Smooth muscle cell (in vitro differentiated cells): Measurements from ENCODE around the gene SRXN1. TPM values are rescaled to one million over a fixed set of nuclear protein-coding genes. Genes with fewer than 3 reads are reported as not detected.

ENCODE experiments used
- DNase-seq: peaks from one replicate; lab custom pipeline; 2025; ENCODE audit not compliant: unreplicated experiment; lab: John Stamatoyannopoulos, UW
- H2AFZ ChIP-seq: fragments of 200-600 bp; sonication (generic); 2 replicates; pipeline ENCODE4 v1.6.0; 2016; ENCODE audit warnings: antibody characterized with exemption, low read depth, mild to moderate bottlenecking
- H3F3A ChIP-seq: fragments of 200-600 bp; sonication (generic); 2 replicates; pipeline ENCODE4 v1.6.0; 2017; ENCODE audit warnings: antibody characterized with exemption, low read depth
- H3K27ac ChIP-seq: fragments of 200-600 bp; sonication (generic); 2 replicates; pipeline ENCODE4 v1.5.1; 2016; ENCODE audit warnings: low read depth, mild to moderate bottlenecking
- H3K27me3 ChIP-seq: fragments of 200-600 bp; sonication (generic); 2 replicates; pipeline ENCODE4 v1.6.1; 2016; ENCODE audit warnings: low read depth, mild to moderate bottlenecking
- H3K36me3 ChIP-seq: fragments of 200-600 bp; sonication (generic); 2 replicates; pipeline ENCODE4 v1.5.1; 2016; ENCODE audit warnings: low read depth
- H3K4me1 ChIP-seq: fragments of 200-600 bp; sonication (generic); 2 replicates; pipeline ENCODE4 v1.5.1; 2016; ENCODE audit warnings: low read depth
- H3K4me2 ChIP-seq: fragments of 200-600 bp; sonication (generic); 2 replicates; pipeline ENCODE4 v1.6.0; 2016; ENCODE audit warnings: mild to moderate bottlenecking
- H3K4me3 ChIP-seq: fragments of 200-600 bp; sonication (generic); 2 replicates; pipeline ENCODE4 v1.5.1; 2016; ENCODE audit warnings: mild to moderate bottlenecking
- H3K79me2 ChIP-seq: fragments of 200-600 bp; sonication (generic); 2 replicates; pipeline ENCODE4 v1.6.0; 2016; ENCODE audit warnings: low read depth, mild to moderate bottlenecking
- H3K9ac ChIP-seq: fragments of 200-600 bp; sonication (generic); 2 replicates; pipeline ENCODE4 v1.6.0; 2016; ENCODE audit warnings: low read depth
- H3K9me3 ChIP-seq: fragments of 200-600 bp; sonication (generic); replicated peaks from 2 replicates; pipeline ENCODE4 v1.5.1; 2016; ENCODE audit warnings: low read depth
- H4K20me1 ChIP-seq: fragments of 200-600 bp; sonication (generic); 2 replicates; pipeline ENCODE4 v1.6.0; 2016; ENCODE audit warnings: low read depth
- CTCF ChIP-seq: fragments of 200-600 bp; sonication (generic); IDR thresholded peaks from 2 replicates; pipeline ENCODE4 v1.5.1; 2017; ENCODE audit warnings: borderline replicate concordance, mild to moderate bottlenecking, antibody characterized with exemption; ENCODE audit not compliant: insufficient read depth, poor library complexity, severe bottlenecking
- WGBS: methylation state at CpG from one replicate; pipeline ENCODE4 v1.1.7; 2016; ENCODE audit warnings: low lambda C conversion rate; 5-methylcytosine and 5-hydroxymethylcytosine counted together
- polyA plus RNA-seq: library from polyadenylated mRNA; unstranded; fragments of >200 nt; fragmentation: Nextera tagmentation; extraction: Ambion mirVana; gene quantifications from 2 replicates; pipeline ENCODE4 v1.2.1, GENCODE V29; 2016
- total RNA-seq: library from RNA; depleted of rRNA; stranded (reverse); fragments of >200 nt; gene quantifications from 2 replicates; pipeline ENCODE4 v1.2.3, GENCODE V29; 2014

Gene SRXN1
- total and polyA plus RNA-seq, 2 experiments from 2014 or later, result 26.9 to 27.2 TPM

- no peaks in the 10 kb centered on the region for H4K20me1 ChIP-seq
- DNase-seq, result no peak
- H3K36me3 ChIP-seq, result no peaks in the 10 kb centered on the region
- H3K4me3 ChIP-seq, result no peak overlapping the region
- TF ChIP-seq CTCF, result no peak
- H3F3A ChIP-seq, result no peaks in the 10 kb centered on the region
- no peak overlapping the region for H3K9ac ChIP-seq
- H3K79me2 ChIP-seq, result no peaks in the 10 kb centered on the region
- WGBS, result 58% methylated on average over 5 of the region's 5 CpGs
- no peaks in the 10 kb centered on the region for H3K9me3 ChIP-seq
- no peaks in the 10 kb centered on the region for H3K27me3 ChIP-seq
- H3K27ac ChIP-seq, result no peak overlapping the region
- H3K4me1 ChIP-seq, result no peaks in the 10 kb centered on the region
- H2AFZ ChIP-seq, result no peak overlapping the region
- H3K4me2 ChIP-seq, result no peak overlapping the region
Observed at GRCh38 chr20:618980-619379, 34.0 kb downstream of the SRXN1 start.

GRCh38 chr20:617934-618690 lies 34.9 kb downstream of the SRXN1 start:
- Histone ChIP-seq H2AFZ (no peak overlapping the region), H3K79me2 (no peaks in the 10 kb centered on the region), H3K9ac (no peak overlapping the region), H3K4me1 (no peaks in the 10 kb centered on the region), H3K9me3 (no peaks in the 10 kb centered on the region), H3K27ac (no peak overlapping the region), H3K36me3 (no peaks in the 10 kb centered on the region), H3F3A (no peaks in the 10 kb centered on the region), H3K4me3 (no peak overlapping the region), H3K4me2 (no peak overlapping the region), H3K27me3 (peaks cover 4% of the 10 kb centered on the region), H4K20me1 (no peaks in the 10 kb centered on the region)
- 66% methylated on average over 4 of the region's 4 CpGs for WGBS
- no peak for DNase-seq
- TF ChIP-seq CTCF, result no peak

GRCh38 chr20:615514-615913 lies 37.5 kb downstream of the SRXN1 start:
- WGBS, result 74% methylated on average over 4 of the region's 4 CpGs
- Histone ChIP-seq H3K9ac (no peak overlapping the region), H3K27me3 (peaks cover 30% of the 10 kb centered on the region), H2AFZ (no peak overlapping the region), H3K9me3 (no peaks in the 10 kb centered on the region), H3F3A (no peaks in the 10 kb centered on the region), H3K4me3 (no peak overlapping the region), H3K4me2 (no peak overlapping the region), H3K27ac (no peak overlapping the region), H3K36me3 (no peaks in the 10 kb centered on the region), H3K4me1 (no peaks in the 10 kb centered on the region), H3K79me2 (no peaks in the 10 kb centered on the region), H4K20me1 (no peaks in the 10 kb centered on the region)
- DNase-seq, result no peak
- no peak for TF ChIP-seq CTCF

GRCh38 chr20:611843-612185 lies 41.2 kb downstream of the SRXN1 start:
- H3K4me3 ChIP-seq, result no peak overlapping the region
- no peak overlapping the region for H2AFZ ChIP-seq
- H3K79me2 ChIP-seq, result no peaks in the 10 kb centered on the region
- H3K27me3 ChIP-seq, result peaks cover 56% of the 10 kb centered on the region
- TF ChIP-seq CTCF, result no peak
- no peak overlapping the region for H3K9ac ChIP-seq
- no peaks in the 10 kb centered on the region for H3F3A ChIP-seq
- no peaks in the 10 kb centered on the region for H3K36me3 ChIP-seq
- no peak overlapping the region for H3K27ac ChIP-seq
- WGBS, result 40% methylated on average over 8 of the region's 8 CpGs
- no peaks in the 10 kb centered on the region for H4K20me1 ChIP-seq
- no peaks in the 10 kb centered on the region for H3K4me1 ChIP-seq
- no peak overlapping the region for H3K4me2 ChIP-seq
- DNase-seq, result no peak
- no peaks in the 10 kb centered on the region for H3K9me3 ChIP-seq
